Loucy (cell line): Measurements from ENCODE around the gene CAPN11.

ENCODE experiments used
- EZH2phosphoT487 ChIP-seq: fragments of 200-600 bp; IDR thresholded peaks from 2 replicates; pipeline ENCODE4 v1.6.1; 2018; ENCODE audit warnings: antibody characterized with exemption, mild to moderate bottlenecking, moderate library complexity, borderline replicate concordance
- TF ChIP-seq, protein P1 (sequence below): fragments of 200-600 bp; sonication (generic); conservative IDR thresholded peaks from 2 replicates; pipeline ENCODE4 v1.5.1; 2014; ENCODE audit warnings: mild to moderate bottlenecking, antibody characterized with exemption, low read length

DNA sequence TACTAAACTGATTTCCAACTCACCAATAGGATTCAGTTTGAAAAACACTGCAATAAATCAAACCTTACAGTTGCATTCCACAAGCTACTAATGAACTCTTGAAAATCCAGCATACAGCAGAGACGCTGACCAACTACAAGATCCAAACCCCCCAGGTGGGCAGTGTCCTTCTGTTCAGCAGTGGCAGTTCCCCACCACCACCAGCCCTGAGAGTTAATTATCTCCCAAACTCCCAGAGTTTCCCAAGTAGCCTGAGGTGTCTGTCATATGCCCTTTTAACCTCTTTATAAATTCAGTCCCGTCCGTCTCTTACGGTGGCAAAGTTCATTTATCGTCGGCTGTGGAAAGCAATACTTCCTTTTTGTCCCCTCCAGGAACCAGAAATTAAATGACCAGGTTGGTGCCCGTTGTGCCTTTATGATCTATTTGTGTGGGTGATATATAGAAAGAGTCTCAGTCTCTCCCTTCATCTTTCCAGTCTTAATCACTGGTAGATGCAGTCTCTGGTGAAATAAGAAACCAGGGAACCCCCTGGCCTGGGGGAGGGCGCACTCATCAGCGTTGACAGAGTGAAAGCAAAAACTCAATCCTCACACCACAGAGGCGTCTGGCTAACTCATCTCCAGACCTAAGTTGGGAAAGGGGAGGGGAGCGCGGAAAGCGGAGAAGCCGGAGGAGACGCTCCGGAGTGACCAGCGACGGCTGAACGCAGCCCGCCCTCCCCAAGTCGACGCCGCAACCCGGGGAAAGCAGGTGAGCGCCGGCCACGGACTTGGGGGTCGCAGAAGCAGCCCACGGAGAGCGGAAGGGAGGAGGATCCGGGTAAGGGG lies 32.1 kb upstream of the CAPN11 start:
- TF ChIP-seq, protein P1, sequence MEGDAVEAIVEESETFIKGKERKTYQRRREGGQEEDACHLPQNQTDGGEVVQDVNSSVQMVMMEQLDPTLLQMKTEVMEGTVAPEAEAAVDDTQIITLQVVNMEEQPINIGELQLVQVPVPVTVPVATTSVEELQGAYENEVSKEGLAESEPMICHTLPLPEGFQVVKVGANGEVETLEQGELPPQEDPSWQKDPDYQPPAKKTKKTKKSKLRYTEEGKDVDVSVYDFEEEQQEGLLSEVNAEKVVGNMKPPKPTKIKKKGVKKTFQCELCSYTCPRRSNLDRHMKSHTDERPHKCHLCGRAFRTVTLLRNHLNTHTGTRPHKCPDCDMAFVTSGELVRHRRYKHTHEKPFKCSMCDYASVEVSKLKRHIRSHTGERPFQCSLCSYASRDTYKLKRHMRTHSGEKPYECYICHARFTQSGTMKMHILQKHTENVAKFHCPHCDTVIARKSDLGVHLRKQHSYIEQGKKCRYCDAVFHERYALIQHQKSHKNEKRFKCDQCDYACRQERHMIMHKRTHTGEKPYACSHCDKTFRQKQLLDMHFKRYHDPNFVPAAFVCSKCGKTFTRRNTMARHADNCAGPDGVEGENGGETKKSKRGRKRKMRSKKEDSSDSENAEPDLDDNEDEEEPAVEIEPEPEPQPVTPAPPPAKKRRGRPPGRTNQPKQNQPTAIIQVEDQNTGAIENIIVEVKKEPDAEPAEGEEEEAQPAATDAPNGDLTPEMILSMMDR, result no peak
- TF ChIP-seq EZH2phosphoT487, result no peak
